ENCODE results near the gene RDH13. TPM values are rescaled to one million over a fixed set of nuclear protein-coding genes. Genes with fewer than 3 reads are reported as not detected.

RDH13 gene
- total RNA-seq, 2 donors from 2014 or later = 39.5 to 93.0 TPM

DNA sequence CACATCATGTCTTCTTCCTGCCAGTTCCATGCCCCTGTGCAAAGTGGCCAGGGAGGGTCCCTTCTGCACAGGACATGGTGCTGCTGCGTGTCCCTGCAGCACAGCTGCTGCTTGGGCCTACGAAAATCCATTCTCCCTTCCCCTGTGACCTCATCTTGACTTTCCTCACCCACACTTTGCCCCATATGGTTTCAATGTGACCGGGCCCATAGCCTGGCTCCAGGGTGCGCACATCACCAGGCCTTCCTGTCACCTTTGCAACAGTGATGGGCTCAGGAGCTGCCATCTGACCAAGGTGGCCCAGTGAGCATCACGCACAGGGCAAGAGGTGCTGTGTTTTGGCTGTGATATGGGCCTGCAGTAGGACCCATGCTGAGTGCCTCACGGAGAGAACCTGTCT lies 43.6 kb upstream of the RDH13 start:
- no peak overlapping the region for H3K27ac ChIP-seq
- no peaks in the 10 kb centered on the region for H3K9me3 ChIP-seq
- no peaks in the 10 kb centered on the region for H3K4me1 ChIP-seq
- H3K4me3 ChIP-seq = no peak overlapping the region
- H3K36me3 ChIP-seq = peaks cover 4% of the 10 kb centered on the region
- intact Hi-C loops (cut with DNase I) = no loop called here
- no peak overlapping the region for H3K9ac ChIP-seq (ENCODE audit: low read depth in 2 of 2, low read length in 2 of 2)
- no peaks in the 10 kb centered on the region for H3K27me3 ChIP-seq
- no peak for DNase-seq
- TF ChIP-seq, protein P1, sequence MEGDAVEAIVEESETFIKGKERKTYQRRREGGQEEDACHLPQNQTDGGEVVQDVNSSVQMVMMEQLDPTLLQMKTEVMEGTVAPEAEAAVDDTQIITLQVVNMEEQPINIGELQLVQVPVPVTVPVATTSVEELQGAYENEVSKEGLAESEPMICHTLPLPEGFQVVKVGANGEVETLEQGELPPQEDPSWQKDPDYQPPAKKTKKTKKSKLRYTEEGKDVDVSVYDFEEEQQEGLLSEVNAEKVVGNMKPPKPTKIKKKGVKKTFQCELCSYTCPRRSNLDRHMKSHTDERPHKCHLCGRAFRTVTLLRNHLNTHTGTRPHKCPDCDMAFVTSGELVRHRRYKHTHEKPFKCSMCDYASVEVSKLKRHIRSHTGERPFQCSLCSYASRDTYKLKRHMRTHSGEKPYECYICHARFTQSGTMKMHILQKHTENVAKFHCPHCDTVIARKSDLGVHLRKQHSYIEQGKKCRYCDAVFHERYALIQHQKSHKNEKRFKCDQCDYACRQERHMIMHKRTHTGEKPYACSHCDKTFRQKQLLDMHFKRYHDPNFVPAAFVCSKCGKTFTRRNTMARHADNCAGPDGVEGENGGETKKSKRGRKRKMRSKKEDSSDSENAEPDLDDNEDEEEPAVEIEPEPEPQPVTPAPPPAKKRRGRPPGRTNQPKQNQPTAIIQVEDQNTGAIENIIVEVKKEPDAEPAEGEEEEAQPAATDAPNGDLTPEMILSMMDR (IDR thresholded peaks at IDR 0.05) = no peak

DNA sequence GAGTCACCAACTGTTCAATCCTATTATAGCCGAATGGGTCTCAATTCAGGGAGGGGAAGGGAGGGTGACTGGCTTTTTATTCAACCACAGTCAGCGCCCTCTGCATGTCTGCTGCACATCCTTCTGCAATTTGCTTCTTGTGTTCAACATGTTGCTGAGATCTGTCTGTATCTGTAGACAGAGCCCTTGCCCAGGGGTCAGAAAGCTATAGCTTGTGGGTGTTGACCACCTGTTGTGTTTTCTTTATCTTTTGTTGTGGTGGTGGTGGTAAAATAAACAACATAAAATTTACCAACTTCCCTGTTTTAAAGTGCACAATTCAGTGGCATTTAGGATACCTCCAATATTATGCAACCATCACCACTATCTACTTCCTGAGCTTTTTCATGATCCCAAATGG lies 42.3 kb upstream of the RDH13 start:
- TF ChIP-seq, protein P1 (IDR thresholded peaks at IDR 0.05) = no peak
- no peak overlapping the region for H3K27ac ChIP-seq
- H3K36me3 ChIP-seq = peaks cover 8% of the 10 kb centered on the region
- no peaks in the 10 kb centered on the region for H3K27me3 ChIP-seq
- DNase-seq = no peak
- H3K4me1 ChIP-seq = no peaks in the 10 kb centered on the region
- no peak overlapping the region for H3K9ac ChIP-seq (ENCODE audit: low read depth in 2 of 2, low read length in 2 of 2)
- intact Hi-C loops (cut with DNase I) = no loop called here
- H3K4me3 ChIP-seq = no peak overlapping the region
- H3K9me3 ChIP-seq = no peaks in the 10 kb centered on the region

DNA sequence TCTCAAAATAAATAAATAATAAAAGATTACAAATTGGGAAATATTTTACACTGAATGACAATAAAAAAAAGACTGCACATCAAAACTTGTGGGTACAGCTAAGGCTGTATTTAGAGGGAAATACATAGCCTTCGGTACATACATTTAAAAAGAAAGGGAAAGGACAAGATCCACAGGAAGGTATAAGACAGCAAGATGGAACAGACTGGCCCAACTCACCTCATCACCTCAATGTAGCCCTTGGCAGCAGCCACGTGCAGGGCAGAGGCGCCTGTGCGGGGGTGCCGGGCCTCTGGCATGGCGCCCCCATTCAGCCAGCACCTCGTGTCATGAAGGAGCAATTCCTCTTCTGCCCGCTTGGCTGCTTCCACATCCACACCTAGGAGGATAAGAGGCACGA lies 40.2 kb upstream of the RDH13 start:
- no peak overlapping the region for H3K9ac ChIP-seq (ENCODE audit: low read depth in 2 of 2, low read length in 2 of 2)
- no peaks in the 10 kb centered on the region for H3K9me3 ChIP-seq
- no peak for DNase-seq
- no peaks in the 10 kb centered on the region for H3K27me3 ChIP-seq
- no peak overlapping the region for H3K27ac ChIP-seq
- intact Hi-C loops (cut with DNase I) = no loop called here
- H3K36me3 ChIP-seq = peaks cover 8% of the 10 kb centered on the region
- TF ChIP-seq, protein P1 (IDR thresholded peaks at IDR 0.05) = no peak
- H3K4me1 ChIP-seq = no peaks in the 10 kb centered on the region
- H3K4me3 ChIP-seq = no peak overlapping the region

DNA sequence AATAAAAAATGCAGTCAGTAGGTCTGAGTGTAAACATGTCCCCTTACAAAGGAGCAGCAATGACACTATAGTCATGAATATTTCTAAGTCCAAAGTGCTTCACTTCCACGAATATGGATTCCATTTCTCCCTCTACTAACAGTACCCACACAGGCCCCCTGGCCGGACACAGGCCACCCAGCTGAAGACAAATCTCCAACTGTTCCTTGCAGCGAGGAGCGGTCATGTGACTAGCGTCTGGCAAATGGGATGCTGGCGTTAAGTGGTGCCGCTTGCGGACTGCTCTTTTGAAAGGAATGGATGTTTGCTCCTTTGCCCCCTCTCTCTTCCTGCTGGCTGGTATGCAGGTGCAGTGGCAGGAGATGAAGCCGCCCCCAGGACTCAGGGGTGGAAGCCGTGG lies 38.3 kb upstream of the RDH13 start:
- intact Hi-C loops (cut with DNase I) = no loop called here
- TF ChIP-seq, protein P1 (IDR thresholded peaks at IDR 0.05) = no peak
- DNase-seq = no peak
- no peak overlapping the region for H3K4me3 ChIP-seq
- H3K36me3 ChIP-seq = peaks cover 8% of the 10 kb centered on the region
- no peaks in the 10 kb centered on the region for H3K4me1 ChIP-seq
- no peaks in the 10 kb centered on the region for H3K27me3 ChIP-seq
- H3K9ac ChIP-seq (ENCODE audit: low read depth in 2 of 2, low read length in 2 of 2) = no peak overlapping the region
- no peaks in the 10 kb centered on the region for H3K9me3 ChIP-seq
- H3K27ac ChIP-seq = no peak overlapping the region

DNA sequence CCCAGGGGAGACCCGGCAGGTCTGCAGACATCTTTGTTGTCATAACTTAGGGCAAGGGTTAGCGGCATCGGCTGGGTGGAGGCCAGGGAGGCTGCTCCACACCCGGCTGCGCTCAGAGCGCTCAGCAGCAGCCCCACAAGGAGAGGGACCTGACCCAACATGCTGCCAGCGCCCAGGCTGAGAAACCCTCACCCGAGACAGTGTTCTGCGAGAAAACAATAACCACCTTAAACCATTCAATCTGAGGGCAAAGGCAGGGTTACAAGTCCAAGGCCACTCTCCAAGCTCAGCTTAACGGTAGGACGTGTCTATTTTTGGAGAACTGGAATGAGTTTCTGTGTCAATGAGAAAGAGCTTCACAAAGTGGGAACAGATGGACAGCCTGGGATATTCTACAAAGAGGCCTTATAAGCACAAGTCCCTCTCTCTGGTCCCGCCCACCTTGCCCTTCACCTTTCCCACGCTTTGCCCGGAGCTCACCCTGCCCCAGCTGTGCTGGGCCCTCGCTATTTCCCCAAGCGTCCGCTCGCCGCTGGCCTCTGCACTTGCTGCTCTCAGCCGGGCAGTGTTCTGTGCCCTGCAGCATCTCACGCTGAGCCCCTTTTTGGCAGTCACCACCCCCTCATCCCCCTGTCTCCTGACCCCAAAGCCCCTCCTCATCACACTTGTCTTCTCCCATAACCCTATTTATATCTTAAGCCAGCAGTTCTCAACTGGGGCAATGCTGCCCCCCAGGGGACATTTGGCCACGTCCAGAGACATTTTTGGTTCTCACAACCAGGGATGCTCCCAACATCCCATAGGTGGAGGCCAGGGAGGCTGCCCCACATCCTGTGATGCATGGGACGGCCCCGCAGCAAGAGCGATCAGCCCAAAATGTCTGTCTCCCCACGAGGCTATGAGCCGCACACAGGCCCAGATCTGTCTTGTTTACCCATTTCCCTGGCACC lies 36.9 kb upstream of the RDH13 start:
- Histone ChIP-seq H3K4me1 (no peaks in the 10 kb centered on the region), H3K9me3 (no peaks in the 10 kb centered on the region), H3K4me3 (no peak overlapping the region), H3K36me3 (peaks cover 8% of the 10 kb centered on the region), H3K9ac (ENCODE audit: low read depth in 2 of 2, low read length in 2 of 2) (no peak overlapping the region), H3K27me3 (no peaks in the 10 kb centered on the region), H3K27ac (no peak overlapping the region)
- no peak for DNase-seq
- TF ChIP-seq, protein P1 (IDR thresholded peaks at IDR 0.05) = no peak
- intact Hi-C loops (cut with DNase I) = no loop called here
